GM12892 (cell line): ENCODE results near the gene TAF10.

Experiments
- DNase-seq: peaks from one replicate; pipeline ENCODE4 v3.0.0; 2011; ENCODE audit not compliant: insufficient read length
- FAIRE-seq: peaks from 2 replicates; lab custom pipeline; 2011; peaks lifted over from hg19 to GRCh38; lab: Jason Lieb, UNC
- POLR2A ChIP-seq: IDR thresholded peaks from 2 replicates; pipeline ENCODE4 v1.6.1; 2011; ENCODE audit warnings: low read depth, low read length, control low read depth
- POLR2AphosphoS5 ChIP-seq: IDR thresholded peaks from 2 replicates; pipeline ENCODE4 v1.6.1; 2011; ENCODE audit warnings: low read depth, low read length, control low read depth
- TAF1 ChIP-seq: IDR thresholded peaks from 2 replicates; pipeline ENCODE4 v1.6.1; 2011; ENCODE audit warnings: low read depth, mild to moderate bottlenecking, control low read depth, low read length, borderline replicate concordance

TAF10 gene

GRCh38 chr11:6609502-6610015, 2.5 kb downstream of the TAF10 start:
- TF ChIP-seq POLR2A (peak; percentile 17; the same call in 1 of the 2 replicates), TAF1 (no peak), POLR2AphosphoS5 (no peak)
- no peak for DNase-seq
- no peak for FAIRE-seq

GRCh38 chr11:6608726-6609501, 3.1 kb downstream of the TAF10 start:
- no peak for FAIRE-seq
- DNase-seq, result no peak
- TF ChIP-seq POLR2AphosphoS5, result peak; percentile 7; the same call in 1 of the 2 replicates
- TF ChIP-seq POLR2A, result peak; percentile 22; the same call in 1 of the 2 replicates
- TF ChIP-seq TAF1, result no peak

GRCh38 chr11:6608011-6608410, 4.0 kb downstream of the TAF10 start:
- DNase-seq (no peak), FAIRE-seq (no peak)
- TF ChIP-seq POLR2AphosphoS5, result no peak
- no peak for TF ChIP-seq TAF1
- no peak for TF ChIP-seq POLR2A

GRCh38 chr11:6607190-6607795, 4.7 kb downstream of the TAF10 start:
- no peak for DNase-seq
- TF ChIP-seq POLR2AphosphoS5 (no peak; the same call in 1 of the 2 replicates), POLR2A (no peak), TAF1 (no peak)
- FAIRE-seq, result peak; percentile 14

- TF ChIP-seq TAF1 (no peak), POLR2A (peak; percentile 34)
- FAIRE-seq (peak; percentile 91), DNase-seq (no peak)
Measured at GRCh38 chr11:6606471-6607189, 5.4 kb downstream of the TAF10 start.

- TF ChIP-seq POLR2AphosphoS5 (no peak), POLR2A (no peak), TAF1 (no peak)
- DNase-seq (no peak), FAIRE-seq (peak; percentile 21)
Measured at GRCh38 chr11:6604790-6605189, 7.2 kb downstream of the TAF10 start.

GRCh38 chr11:6604081-6604626, 7.9 kb downstream of the TAF10 start:
- no peak for DNase-seq
- peak; percentile 91 for FAIRE-seq
- 0 out of 2 replicates have a peak, but pooled peaks have one; percentile 46 for TF ChIP-seq TAF1
- TF ChIP-seq POLR2AphosphoS5, result no peak; the same call in 1 of the 2 replicates
- TF ChIP-seq POLR2A, result 0 out of 2 replicates have a peak, but pooled peaks have one; percentile 51

GRCh38 chr11:6603287-6604080, 8.5 kb downstream of the TAF10 start, which contains the start of the genes ILK and RRP8:
TSS of gene ILK (plus strand) at chr11:6603774. CDS start at chr11:6604272, 498 bp downstream.
TSS of gene RRP8 (minus strand) at chr11:6603616. CDS start at chr11:6603502, 114 bp downstream.
- peak; percentile 99 for FAIRE-seq
- peak; percentile 84 for TF ChIP-seq TAF1
- TF ChIP-seq POLR2A, result peak; percentile 85
- TF ChIP-seq POLR2AphosphoS5, result peak; percentile 80
- peak; percentile 93 for DNase-seq

- TF ChIP-seq POLR2AphosphoS5 (no peak), TAF1 (no peak), POLR2A (no peak)
- DNase-seq (no peak), FAIRE-seq (no peak)
Measured at GRCh38 chr11:6602096-6602940, 9.7 kb downstream of the TAF10 start.

GRCh38 chr11:6601041-6601461, 11.0 kb downstream of the TAF10 start:
- TF ChIP-seq POLR2A (no peak), TAF1 (no peak), POLR2AphosphoS5 (no peak)
- no peak for FAIRE-seq

More at GRCh38 chr11:6601041-6601461, 11.0 kb downstream of the TAF10 start:
- DNase-seq, result no peak
